Measurements from ENCODE around the gene NDRG3. TPM values are rescaled to one million over a fixed set of nuclear protein-coding genes. Genes with fewer than 3 reads are reported as not detected.

NDRG3 gene
- total and polyA plus RNA-seq, 7 donors, result 21.6 to 38.9 (median 28.8) TPM

DNA sequence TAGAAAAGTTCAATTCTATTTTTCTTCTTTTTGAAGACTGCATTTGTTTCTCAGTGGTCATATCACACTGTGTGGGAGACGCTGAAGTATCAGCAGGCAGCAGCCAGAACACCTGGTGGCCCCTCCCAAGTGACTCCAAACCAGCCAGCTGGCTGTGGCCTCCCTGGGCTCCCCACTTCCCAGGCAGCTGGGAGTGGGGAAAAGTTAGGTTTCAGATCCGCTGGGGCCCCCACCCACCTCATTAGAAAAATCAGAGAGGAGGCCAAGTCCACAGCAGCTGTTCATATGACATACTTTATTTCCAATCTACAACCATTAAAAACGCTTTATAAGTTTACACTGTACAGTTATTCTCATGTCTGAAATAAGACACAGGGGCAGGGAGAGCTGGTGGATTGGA is 31.3 kb upstream of the NDRG3 start:
- WGBS, 2 donors, result 53% methylated on average over 3 of the region's 3 CpGs
- Histone ChIP-seq H3K4me3 (no peak overlapping the region), H3K27me3 (no peaks in the 10 kb centered on the region), H3K36me3 (peaks cover 0 to 1% (median 0%) of the 10 kb centered on the region in 4 donors), H3K27ac (peak overlapping the region in 1 of 4 donors; percentile 33), H3K9me3 (no peaks in the 10 kb centered on the region), H3K4me1 (peaks cover 0 to 34% (median 26%) of the 10 kb centered on the region in 4 donors)
- TF ChIP-seq POLR2A (IDR thresholded peaks at IDR 0.05), result no peak
- TF ChIP-seq POLR2AphosphoS5 (IDR thresholded peaks at IDR 0.05), result no peak
- TF ChIP-seq, protein P1, sequence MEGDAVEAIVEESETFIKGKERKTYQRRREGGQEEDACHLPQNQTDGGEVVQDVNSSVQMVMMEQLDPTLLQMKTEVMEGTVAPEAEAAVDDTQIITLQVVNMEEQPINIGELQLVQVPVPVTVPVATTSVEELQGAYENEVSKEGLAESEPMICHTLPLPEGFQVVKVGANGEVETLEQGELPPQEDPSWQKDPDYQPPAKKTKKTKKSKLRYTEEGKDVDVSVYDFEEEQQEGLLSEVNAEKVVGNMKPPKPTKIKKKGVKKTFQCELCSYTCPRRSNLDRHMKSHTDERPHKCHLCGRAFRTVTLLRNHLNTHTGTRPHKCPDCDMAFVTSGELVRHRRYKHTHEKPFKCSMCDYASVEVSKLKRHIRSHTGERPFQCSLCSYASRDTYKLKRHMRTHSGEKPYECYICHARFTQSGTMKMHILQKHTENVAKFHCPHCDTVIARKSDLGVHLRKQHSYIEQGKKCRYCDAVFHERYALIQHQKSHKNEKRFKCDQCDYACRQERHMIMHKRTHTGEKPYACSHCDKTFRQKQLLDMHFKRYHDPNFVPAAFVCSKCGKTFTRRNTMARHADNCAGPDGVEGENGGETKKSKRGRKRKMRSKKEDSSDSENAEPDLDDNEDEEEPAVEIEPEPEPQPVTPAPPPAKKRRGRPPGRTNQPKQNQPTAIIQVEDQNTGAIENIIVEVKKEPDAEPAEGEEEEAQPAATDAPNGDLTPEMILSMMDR (IDR thresholded peaks at IDR 0.05), result no peak
- no peak for TF ChIP-seq EP300 (IDR thresholded peaks at IDR 0.05)
- intact Hi-C loops (cut with DNase I), result loop anchor here (10.0 kb wide), 2 partner anchors 48 to 202 kb away; partner anchors contain the start of gene TGIF2
- no peak for DNase-seq

DNA sequence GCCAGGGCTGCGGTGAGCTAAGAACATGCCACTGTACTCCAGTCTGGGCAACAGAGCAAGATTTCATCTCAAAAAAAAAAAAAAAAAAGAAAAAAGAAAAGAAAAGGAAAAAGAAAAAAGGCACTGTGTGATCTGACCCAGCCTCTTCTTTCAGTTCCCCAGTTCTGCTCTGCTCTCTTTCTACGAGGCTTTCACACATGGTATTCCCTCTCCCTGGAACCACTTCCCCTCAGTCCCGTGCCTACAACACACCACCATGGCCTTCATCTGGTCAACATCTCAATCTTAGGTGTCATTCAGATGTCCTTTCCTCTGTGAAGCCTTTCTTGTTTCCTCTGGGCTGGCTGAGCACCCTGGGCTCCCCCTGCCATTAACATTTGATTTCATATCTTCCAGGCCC is 29.9 kb upstream of the NDRG3 start:
- Histone ChIP-seq H3K27me3 (no peaks in the 10 kb centered on the region), H3K4me1 (peaks cover 0 to 34% (median 26%) of the 10 kb centered on the region in 4 donors), H3K36me3 (no peaks in the 10 kb centered on the region), H3K4me3 (no peak overlapping the region), H3K9me3 (no peaks in the 10 kb centered on the region), H3K27ac (peak overlapping the region in 3 of 4 donors; percentile 93 to 97 (median 95))
- no peak for DNase-seq
- 86 to 90% methylated on average over 3 of the region's 3 CpGs for WGBS, 2 donors
- intact Hi-C loops (cut with DNase I), result loop anchor here (10.0 kb wide), 2 partner anchors 49 to 201 kb away; partner anchors contain the start of gene TGIF2
- no peak for TF ChIP-seq POLR2AphosphoS5 (IDR thresholded peaks at IDR 0.05)
- TF ChIP-seq, protein P1 (IDR thresholded peaks at IDR 0.05), result no peak
- TF ChIP-seq POLR2A (IDR thresholded peaks at IDR 0.05), result no peak
- no peak for TF ChIP-seq EP300 (IDR thresholded peaks at IDR 0.05)

DNA sequence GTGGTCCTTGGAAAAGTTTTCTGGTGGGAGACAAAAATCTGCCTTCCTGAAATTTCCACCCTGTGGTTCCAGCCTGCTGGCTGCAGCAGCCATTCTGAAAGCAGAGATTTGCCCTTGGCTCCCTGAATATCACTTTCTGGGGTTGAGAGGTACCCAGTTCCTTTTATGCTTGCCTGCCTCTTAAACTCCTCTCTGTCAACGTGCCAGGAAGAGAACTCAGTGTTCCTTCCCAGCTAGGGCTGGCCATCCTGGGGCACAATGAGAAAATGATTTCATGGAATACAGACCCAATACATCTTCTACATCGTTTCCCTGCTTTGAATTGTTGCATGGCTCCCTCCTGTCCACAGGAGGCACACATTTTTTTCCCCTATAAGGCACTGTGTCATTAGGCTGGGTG is 29.3 kb upstream of the NDRG3 start:
- DNase-seq, result no peak
- peak overlapping the region; percentile 27 to 97 (median 94) for H3K27ac ChIP-seq
- H3K9me3 ChIP-seq, result no peaks in the 10 kb centered on the region
- no peak for TF ChIP-seq POLR2AphosphoS5 (IDR thresholded peaks at IDR 0.05)
- TF ChIP-seq POLR2A (IDR thresholded peaks at IDR 0.05), result no peak
- no peak for TF ChIP-seq EP300 (IDR thresholded peaks at IDR 0.05)
- TF ChIP-seq, protein P1 (IDR thresholded peaks at IDR 0.05), result no peak
- H3K27me3 ChIP-seq, result no peaks in the 10 kb centered on the region
- H3K36me3 ChIP-seq, result no peaks in the 10 kb centered on the region
- 62 to 83% methylated on average over 2 of the region's 2 CpGs for WGBS, 2 donors
- intact Hi-C loops (cut with DNase I), result loop anchor here (10.0 kb wide), 2 partner anchors 50 to 200 kb away; partner anchors contain the start of gene TGIF2
- peaks cover 0 to 34% (median 26%) of the 10 kb centered on the region in 4 donors for H3K4me1 ChIP-seq
- no peak overlapping the region for H3K4me3 ChIP-seq

DNA sequence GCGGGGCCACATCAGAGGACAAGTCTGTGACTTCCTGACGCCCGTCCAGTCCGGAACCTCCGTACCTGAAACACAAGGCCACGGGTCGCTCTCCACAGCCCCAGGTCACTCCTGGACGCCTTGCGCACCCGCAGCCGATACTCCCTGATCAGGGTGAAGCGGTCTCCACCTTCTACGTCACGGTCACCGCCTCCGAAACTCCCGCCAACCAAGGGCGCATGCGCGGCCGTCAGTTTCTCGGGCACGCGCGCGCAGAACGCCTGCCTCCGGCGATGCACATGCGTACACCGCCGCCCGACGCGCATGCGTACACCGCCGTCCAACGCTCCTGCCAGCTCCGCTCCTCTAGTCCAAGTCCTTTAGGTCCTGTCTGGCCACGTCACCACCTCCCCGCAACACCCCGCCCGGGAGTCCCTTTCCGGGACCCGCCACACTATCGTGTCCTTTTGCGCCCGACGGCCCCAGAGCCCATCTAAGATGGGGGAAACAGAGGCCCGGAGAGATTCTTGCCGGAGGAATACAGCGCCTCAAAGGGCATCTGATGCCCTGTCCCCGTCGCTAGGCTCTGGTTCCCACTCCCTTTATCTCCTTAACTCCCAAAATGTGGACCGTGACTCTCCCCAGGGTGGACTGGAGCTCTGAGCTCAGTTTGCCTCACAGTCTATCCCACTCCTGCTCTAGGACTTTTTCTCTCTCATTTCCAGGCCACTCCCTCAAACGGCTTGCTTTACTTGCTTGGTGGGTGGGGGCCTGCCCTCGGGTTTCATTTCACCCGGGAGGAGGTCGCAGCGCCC is 27.9 kb upstream of the NDRG3 start, which contains the start of gene DSN1:
DSN1 (minus strand) TSS at position 167 of the 794 bp plus-strand sequence. CDS start 2,305 bp downstream, outside the sequence.
- peak within 1 kb of the TSS; percentile 93 to 97 (median 95) for H3K27ac ChIP-seq
- 0% methylated on average over 61 of the region's 61 CpGs for WGBS, 2 donors
- H3K27me3 ChIP-seq, result no peaks in the 10 kb centered on the region
- peak within 1 kb of the TSS; percentile 58 to 79 (median 73) for H3K4me3 ChIP-seq
- peak; percentile 99 for DNase-seq
- no peaks in the 10 kb centered on the region for H3K9me3 ChIP-seq
- intact Hi-C loops (cut with DNase I), result loop anchor here (5.0 to 10.0 kb wide), 5 partner anchors 51 to 199 kb away; partner anchors contain the start of genes RAB5IF and TGIF2
- peaks cover 0 to 34% (median 26%) of the 10 kb centered on the region in 4 donors for H3K4me1 ChIP-seq
- no peak for TF ChIP-seq EP300 (IDR thresholded peaks at IDR 0.05)
- TF ChIP-seq, protein P1 (IDR thresholded peaks at IDR 0.05), result peak in 1 of 4 experiments; percentile 51
- peak; percentile 28 to 77 for TF ChIP-seq POLR2A (IDR thresholded peaks at IDR 0.05)
- peak; percentile 77 to 86 (median 86) for TF ChIP-seq POLR2AphosphoS5 (IDR thresholded peaks at IDR 0.05)
- no peaks in the 10 kb centered on the region for H3K36me3 ChIP-seq
